HG03457 (cell line): ENCODE measurements around the gene KDELR3.

Source experiments
- ATAC-seq: cut with Tn5 transposase; IDR thresholded peaks from one replicate; pipeline ENCODE4 v1.9.1; 2021; ENCODE audit warnings: moderate number of reproducible peaks; ENCODE audit not compliant: unreplicated experiment

The KDELR3 gene

DNA sequence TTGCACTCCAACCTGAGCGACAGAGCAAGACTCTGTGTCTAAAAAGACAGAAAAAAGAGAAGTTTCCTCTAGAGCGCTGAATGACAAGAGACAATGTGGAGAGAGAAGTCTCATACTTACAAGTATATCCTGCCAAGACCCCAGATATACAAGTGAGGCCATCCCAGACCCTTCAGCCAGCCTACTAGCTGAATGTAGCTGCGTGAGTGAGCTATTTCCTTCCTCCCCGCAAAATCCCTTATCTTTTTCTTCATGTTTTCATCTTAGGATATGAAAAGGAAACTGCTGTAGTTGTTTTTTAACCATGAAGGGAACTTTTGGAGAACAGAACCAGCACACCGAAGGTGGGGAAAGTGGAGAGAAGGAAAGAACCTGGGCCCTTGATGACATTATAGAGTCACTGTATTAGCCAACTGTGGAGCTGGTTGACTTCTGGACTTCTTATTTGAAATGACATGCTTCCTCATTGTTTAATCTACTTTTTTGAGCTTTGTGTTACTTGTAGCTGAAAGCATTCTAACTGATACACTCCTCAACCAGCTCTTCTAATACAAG, 42.6 kb downstream of the KDELR3 start:
- ATAC-seq = no peak

GRCh38 chr22:38513063-38513462, 45.2 kb downstream of the KDELR3 start:
- ATAC-seq = no peak

DNA sequence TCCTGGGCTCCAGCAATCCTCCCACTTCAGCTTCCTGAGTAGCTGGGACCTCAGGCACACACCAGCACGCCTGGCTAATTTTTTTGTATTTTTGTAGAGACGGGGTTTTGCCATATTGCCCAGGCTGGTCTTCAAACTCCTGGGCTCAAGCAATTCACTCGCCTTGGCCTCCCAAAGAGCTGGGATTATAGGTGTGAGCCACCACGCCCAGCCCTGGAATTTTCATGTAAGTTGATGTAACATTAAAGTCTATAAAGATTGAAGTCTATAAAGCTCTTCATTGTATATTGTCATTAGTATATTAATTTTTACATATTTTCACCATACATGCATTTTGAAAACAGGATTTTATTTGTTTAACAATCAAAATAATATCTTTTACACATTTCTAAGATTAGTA, 50.7 kb downstream of the KDELR3 start:
- no peak for ATAC-seq

GRCh38 chr22:38519453-38520250, 51.8 kb downstream of the KDELR3 start:
- no peak for ATAC-seq

- ATAC-seq = no peak
Observed at GRCh38 chr22:38523029-38523428, 55.1 kb downstream of the KDELR3 start.

- no peak for ATAC-seq
Observed at GRCh38 chr22:38523479-38523878, 55.6 kb downstream of the KDELR3 start.

DNA sequence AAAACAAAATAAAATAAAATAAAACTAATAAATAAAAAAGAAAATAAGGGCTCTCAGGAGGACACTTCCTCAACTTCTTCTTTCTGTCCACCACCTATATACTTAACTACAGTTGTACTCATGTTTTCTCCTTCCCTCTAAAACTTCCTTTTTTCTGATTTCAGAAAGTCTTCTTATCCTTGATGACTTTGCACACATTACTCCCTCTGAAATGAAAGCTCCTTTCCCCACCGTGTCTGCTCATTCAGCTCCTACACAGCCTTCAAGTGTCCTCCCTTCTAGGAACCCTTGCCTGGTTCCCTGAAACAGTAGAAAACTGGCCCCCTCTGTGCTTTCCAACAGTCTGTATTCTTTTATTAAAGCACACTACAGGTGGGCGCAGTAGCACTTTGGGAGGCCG, 56.5 kb downstream of the KDELR3 start:
- no peak for ATAC-seq

DNA sequence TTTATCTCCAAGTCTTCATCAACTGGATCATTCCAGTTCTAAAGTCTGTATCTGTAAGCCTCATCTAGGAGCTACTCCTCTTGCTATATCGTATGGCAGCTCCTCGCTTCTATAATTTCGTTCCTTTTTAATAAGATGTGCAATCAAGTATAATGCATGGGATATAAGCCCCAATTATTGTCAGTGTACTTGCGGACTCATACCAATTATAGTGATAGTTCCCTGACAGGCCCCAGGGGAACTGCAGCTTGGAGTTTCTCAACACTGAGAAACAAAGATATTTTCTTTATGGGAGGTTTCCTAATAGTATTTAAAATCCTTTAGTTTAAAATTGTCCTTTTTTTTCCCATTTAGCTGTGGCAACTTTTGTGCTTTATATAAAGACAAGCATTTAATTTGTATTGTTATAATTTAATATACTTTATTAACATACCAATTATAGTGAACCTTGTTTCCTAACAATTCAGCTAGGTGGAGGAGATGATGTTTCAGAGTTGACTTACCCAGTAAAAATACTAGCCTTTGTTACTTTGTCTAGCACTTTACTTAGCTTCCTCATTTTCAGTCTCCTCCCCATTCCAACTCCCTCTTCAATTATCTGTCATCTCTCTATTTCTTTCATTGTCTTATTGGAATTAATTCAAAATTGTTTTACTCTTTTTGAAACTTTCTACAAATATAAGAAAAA, 63.5 kb downstream of the KDELR3 start:
- no peak for ATAC-seq
